HEK293 (cell line): Measurements from ENCODE around the gene ACSL4.

ENCODE experiments used
- ZNF138 ChIP-seq: fragments of 450-650 bp; formaldehyde crosslinking; IDR thresholded peaks from 2 replicates; pipeline ENCODE4 v1.5.1; 2016; ENCODE audit warnings: missing biosample characterization, missing genetic modification characterization, borderline replicate concordance
- ZNF175 ChIP-seq: fragments of 450-650 bp; formaldehyde crosslinking; IDR thresholded peaks from 2 replicates; pipeline ENCODE4 v1.5.1; 2016; ENCODE audit warnings: missing biosample characterization, missing genetic modification characterization
- ZNF214 ChIP-seq: fragments of 450-650 bp; formaldehyde crosslinking; IDR thresholded peaks from 2 replicates; pipeline ENCODE4 v1.5.1; 2017; ENCODE audit warnings: missing biosample characterization, mild to moderate bottlenecking, missing genetic modification characterization, borderline replicate concordance
- ZNF529 ChIP-seq: fragments of 450-650 bp; formaldehyde crosslinking; IDR thresholded peaks from 2 replicates; pipeline ENCODE4 v1.5.1; 2017; ENCODE audit warnings: missing genetic modification characterization, missing biosample characterization; ENCODE audit not compliant: insufficient replicate concordance
- ZNF639 ChIP-seq: fragments of 450-650 bp; formaldehyde crosslinking; IDR thresholded peaks from 2 replicates; pipeline ENCODE4 v1.5.1; 2016; ENCODE audit warnings: missing biosample characterization, missing genetic modification characterization

- TF ChIP-seq ZNF175 (tag by site-specific recombination) = no peak
- no peak for TF ChIP-seq ZNF138 (tag by site-specific recombination)
- no peak for TF ChIP-seq ZNF529
- no peak for TF ChIP-seq ZNF639 (tag by site-specific recombination)
- no peak for TF ChIP-seq ZNF214 (tag by site-specific recombination)
Measured at GRCh38 chrX:109740433-109740809, 7.4 kb upstream of the ACSL4 start.
